ENCODE data around the gene STAG2.

DNA sequence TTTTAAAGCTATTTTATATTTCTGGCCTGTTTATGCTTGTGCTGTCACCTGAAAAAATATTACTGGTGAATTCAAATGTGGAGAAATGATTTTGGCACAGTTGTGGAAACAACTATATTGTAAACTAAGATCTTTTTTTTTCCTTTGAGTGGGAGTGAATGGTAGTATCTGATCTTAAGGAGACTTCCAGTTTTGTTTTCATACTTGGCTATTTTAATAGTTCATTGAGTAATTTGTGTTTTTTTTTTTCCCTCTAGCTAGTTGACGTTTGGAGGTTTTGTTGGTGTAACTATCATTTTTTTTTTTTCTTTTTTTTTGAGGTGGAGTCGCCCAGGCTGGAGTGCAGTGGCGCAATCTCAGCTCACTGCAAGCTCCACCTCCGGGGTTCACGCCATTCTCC lies 10.5 kb downstream of the STAG2 start:
- TF ChIP-seq EZH2 (IDR thresholded peaks at IDR 0.05) = no peak
- TF ChIP-seq, protein P1, sequence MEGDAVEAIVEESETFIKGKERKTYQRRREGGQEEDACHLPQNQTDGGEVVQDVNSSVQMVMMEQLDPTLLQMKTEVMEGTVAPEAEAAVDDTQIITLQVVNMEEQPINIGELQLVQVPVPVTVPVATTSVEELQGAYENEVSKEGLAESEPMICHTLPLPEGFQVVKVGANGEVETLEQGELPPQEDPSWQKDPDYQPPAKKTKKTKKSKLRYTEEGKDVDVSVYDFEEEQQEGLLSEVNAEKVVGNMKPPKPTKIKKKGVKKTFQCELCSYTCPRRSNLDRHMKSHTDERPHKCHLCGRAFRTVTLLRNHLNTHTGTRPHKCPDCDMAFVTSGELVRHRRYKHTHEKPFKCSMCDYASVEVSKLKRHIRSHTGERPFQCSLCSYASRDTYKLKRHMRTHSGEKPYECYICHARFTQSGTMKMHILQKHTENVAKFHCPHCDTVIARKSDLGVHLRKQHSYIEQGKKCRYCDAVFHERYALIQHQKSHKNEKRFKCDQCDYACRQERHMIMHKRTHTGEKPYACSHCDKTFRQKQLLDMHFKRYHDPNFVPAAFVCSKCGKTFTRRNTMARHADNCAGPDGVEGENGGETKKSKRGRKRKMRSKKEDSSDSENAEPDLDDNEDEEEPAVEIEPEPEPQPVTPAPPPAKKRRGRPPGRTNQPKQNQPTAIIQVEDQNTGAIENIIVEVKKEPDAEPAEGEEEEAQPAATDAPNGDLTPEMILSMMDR (IDR thresholded peaks at IDR 0.05) = no peak

All from neural progenitor cell (in vitro differentiated cells).